ENCODE measurements around the gene PARN. TPM values are rescaled to one million over a fixed set of nuclear protein-coding genes. Genes with fewer than 3 reads are reported as not detected.
A peak's percentile ranks its signal among the peaks of the same experiment; 100 is the strongest.

PARN gene
- total RNA-seq, 1 experiment from 2014 or later, result 37.7 TPM

- ATAC-seq (peak; percentile 19; the same call in 1 of the 2 replicates), DNase-seq (ENCODE audit: low spot score) (no peak)
- ChIA-PET POLR2A (interaction anchor here (0.8 kb wide), 1 partner anchor 13 kb away, joined by 3 read pairs; no protein-coding TSS in a partner anchor), CTCF (interaction anchor here (0.9 to 2.9 kb wide), 4 partner anchors 11 to 188 kb away, joined by 3 to 9 read pairs (median 3); no protein-coding TSS in a partner anchor)
- Mint-ChIP-seq H3K27me3 (ENCODE audit: low read depth) (no peaks in the 10 kb centered on the region), H3K9me3 (no peaks in the 10 kb centered on the region), H3K36me3 (peaks cover 4% of the 10 kb centered on the region), H3K4me1 (peaks cover 40% of the 10 kb centered on the region), H3K27ac (peak overlapping the region; percentile 44), H3K4me3 (no peak overlapping the region)
- TF ChIP-seq PRRX2 (CRISPR knock-in tag; IDR thresholded peaks at IDR 0.05), result no peak
- peak; percentile 76; the same call in 1 of the 2 replicates for TF ChIP-seq NFE2L1 (CRISPR knock-in tag; IDR thresholded peaks at IDR 0.05)
- TF ChIP-seq GABPB1 (CRISPR knock-in tag; IDR thresholded peaks at IDR 0.05), result peak; percentile 53; the same call in 1 of the 2 replicates
- TF ChIP-seq, protein P1, sequence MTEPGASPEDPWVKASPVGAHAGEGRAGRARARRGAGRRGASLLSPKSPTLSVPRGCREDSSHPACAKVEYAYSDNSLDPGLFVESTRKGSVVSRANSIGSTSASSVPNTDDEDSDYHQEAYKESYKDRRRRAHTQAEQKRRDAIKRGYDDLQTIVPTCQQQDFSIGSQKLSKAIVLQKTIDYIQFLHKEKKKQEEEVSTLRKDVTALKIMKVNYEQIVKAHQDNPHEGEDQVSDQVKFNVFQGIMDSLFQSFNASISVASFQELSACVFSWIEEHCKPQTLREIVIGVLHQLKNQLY (CRISPR knock-in tag; IDR thresholded peaks at IDR 0.05), result no peak
- no peak for TF ChIP-seq CBFB (CRISPR knock-in tag; IDR thresholded peaks at IDR 0.05; ENCODE audit: low read depth)
- TF ChIP-seq, protein P2, sequence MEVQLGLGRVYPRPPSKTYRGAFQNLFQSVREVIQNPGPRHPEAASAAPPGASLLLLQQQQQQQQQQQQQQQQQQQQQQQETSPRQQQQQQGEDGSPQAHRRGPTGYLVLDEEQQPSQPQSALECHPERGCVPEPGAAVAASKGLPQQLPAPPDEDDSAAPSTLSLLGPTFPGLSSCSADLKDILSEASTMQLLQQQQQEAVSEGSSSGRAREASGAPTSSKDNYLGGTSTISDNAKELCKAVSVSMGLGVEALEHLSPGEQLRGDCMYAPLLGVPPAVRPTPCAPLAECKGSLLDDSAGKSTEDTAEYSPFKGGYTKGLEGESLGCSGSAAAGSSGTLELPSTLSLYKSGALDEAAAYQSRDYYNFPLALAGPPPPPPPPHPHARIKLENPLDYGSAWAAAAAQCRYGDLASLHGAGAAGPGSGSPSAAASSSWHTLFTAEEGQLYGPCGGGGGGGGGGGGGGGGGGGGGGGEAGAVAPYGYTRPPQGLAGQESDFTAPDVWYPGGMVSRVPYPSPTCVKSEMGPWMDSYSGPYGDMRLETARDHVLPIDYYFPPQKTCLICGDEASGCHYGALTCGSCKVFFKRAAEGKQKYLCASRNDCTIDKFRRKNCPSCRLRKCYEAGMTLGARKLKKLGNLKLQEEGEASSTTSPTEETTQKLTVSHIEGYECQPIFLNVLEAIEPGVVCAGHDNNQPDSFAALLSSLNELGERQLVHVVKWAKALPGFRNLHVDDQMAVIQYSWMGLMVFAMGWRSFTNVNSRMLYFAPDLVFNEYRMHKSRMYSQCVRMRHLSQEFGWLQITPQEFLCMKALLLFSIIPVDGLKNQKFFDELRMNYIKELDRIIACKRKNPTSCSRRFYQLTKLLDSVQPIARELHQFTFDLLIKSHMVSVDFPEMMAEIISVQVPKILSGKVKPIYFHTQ (CRISPR knock-in tag; IDR thresholded peaks at IDR 0.05), result no peak
- no peak for TF ChIP-seq PRDM15 (CRISPR knock-in tag; IDR thresholded peaks at IDR 0.05)
Measured at GRCh38 chr16:14486520-14487303, 143.3 kb downstream of the PARN start.

DNA sequence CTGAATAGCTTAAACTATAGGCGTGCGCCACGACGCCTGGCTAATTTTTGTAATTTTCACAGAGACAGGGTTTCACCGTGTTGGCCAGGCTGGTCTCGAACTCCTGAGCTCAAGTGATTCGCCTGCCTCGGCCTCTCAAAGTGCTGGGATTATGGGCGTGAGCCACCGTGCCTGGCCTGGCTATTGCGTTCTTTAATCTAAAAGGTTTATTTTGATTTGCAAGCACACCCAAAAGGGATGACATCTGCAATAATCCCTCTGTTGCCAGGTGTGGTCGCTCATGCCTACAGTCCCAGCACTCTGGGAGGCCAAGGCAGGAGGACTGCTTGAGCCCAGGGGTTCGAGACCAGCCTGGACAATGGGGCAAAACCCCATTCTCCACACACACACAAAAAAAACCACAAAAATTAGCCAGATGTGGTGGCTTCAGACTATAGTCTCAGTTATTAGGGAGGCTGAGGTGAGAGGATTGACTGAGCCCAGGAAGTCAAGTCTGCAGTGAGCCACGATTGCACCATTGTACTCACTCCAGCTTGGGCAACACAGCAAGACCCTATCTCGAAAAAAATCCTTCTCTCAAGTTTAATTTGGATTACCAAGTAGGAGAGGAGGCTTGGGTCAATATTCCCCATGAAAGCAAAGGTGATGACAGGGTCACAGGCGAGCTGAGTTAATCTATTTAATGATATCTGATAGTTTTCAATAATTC lies 144.1 kb downstream of the PARN start:
- H3K36me3 Mint-ChIP-seq, result peaks cover 10% of the 10 kb centered on the region
- no peaks in the 10 kb centered on the region for H3K27me3 Mint-ChIP-seq (ENCODE audit: low read depth)
- no peak overlapping the region for H3K4me3 Mint-ChIP-seq
- no peak for ATAC-seq
- TF ChIP-seq NR3C1 (CRISPR knock-in tag; conservative IDR thresholded peaks at IDR 0.05; ENCODE audit: low read depth) (no peak), RELA (CRISPR knock-in tag; IDR thresholded peaks at IDR 0.05; ENCODE audit: borderline replicate concordance) (no peak), ZNF121 (CRISPR knock-in tag; IDR thresholded peaks at IDR 0.05) (peak; percentile 90)
- CTCF ChIA-PET, result interaction anchor here (0.9 to 1.4 kb wide), 3 partner anchors 12 to 187 kb away, joined by 3 read pairs; no protein-coding TSS in a partner anchor
- POLR2A ChIA-PET, result interaction anchor here (0.8 to 1.0 kb wide), 2 partner anchors 14 to 186 kb away, joined by 3 read pairs; no protein-coding TSS in a partner anchor
- 0 out of 2 replicates have a peak, but pooled peaks cover 2% of the 10 kb centered on the region for H3K9me3 Mint-ChIP-seq
- peaks cover 40% of the 10 kb centered on the region for H3K4me1 Mint-ChIP-seq
- 0 out of 2 replicates have a peak overlapping the region, but pooled peaks have one; percentile 23 for H3K27ac Mint-ChIP-seq
- DNase-seq (ENCODE audit: low spot score), result no peak

- TF ChIP-seq TCF7 (CRISPR knock-in tag; IDR thresholded peaks at IDR 0.05; ENCODE audit: low read depth), result no peak
- TF ChIP-seq MYBL2 (CRISPR knock-in tag; IDR thresholded peaks at IDR 0.05), result no peak
- Mint-ChIP-seq H3K27ac (no peak overlapping the region; the same call in 1 of the 2 replicates), H3K27me3 (ENCODE audit: low read depth) (no peaks in the 10 kb centered on the region), H3K4me3 (no peak overlapping the region), H3K36me3 (peaks cover 17% of the 10 kb centered on the region), H3K9me3 (peaks cover 8% of the 10 kb centered on the region), H3K4me1 (peaks cover 36% of the 10 kb centered on the region)
- no peak for DNase-seq (ENCODE audit: low spot score)
- ATAC-seq, result no peak
- POLR2A ChIA-PET, result interaction anchor here (1.0 kb wide), 1 partner anchor 185 kb away, joined by 3 read pairs; no protein-coding TSS in a partner anchor
- CTCF ChIA-PET, result interaction anchor here (0.6 to 1.0 kb wide), 3 partner anchors 40 to 198 kb away, joined by 3 to 5 read pairs (median 4); no protein-coding TSS in a partner anchor
Measured at GRCh38 chr16:14485121-14485551, 144.9 kb downstream of the PARN start.

All from WTC11 (cell line).